GM21528 (cell line): Measurements from ENCODE around the gene PLA2G4C.
A peak's percentile ranks its signal among the peaks of the same experiment; 100 is the strongest.

Experiments used
- ATAC-seq: cut with Tn5 transposase; IDR thresholded peaks from one replicate; pipeline ENCODE4 v1.9.1; 2021; ENCODE audit warnings: mild to moderate bottlenecking, moderate library complexity; ENCODE audit not compliant: unreplicated experiment, low FRiP score

Gene PLA2G4C

GRCh38 chr19:48110350-48110966 lies at the start of gene PLA2G4C:
TSS of gene PLA2G4C (minus strand) at chr19:48110817. CDS start at chr19:48106529, 4,288 bp downstream.
- peak; percentile 67 for ATAC-seq

GRCh38 chr19:48158210-48158790 lies 47.7 kb upstream of the PLA2G4C start:
- no peak for ATAC-seq

GRCh38 chr19:48154003-48154402 lies 43.4 kb upstream of the PLA2G4C start:
- no peak for ATAC-seq

GRCh38 chr19:48152551-48152950 lies 41.9 kb upstream of the PLA2G4C start:
- ATAC-seq = no peak

- no peak for ATAC-seq
These were observed 38.8 kb upstream of the PLA2G4C start for GRCh38 chr19:48149430-48149829.

GRCh38 chr19:48148576-48148975 lies 38.0 kb upstream of the PLA2G4C start:
- no peak for ATAC-seq

- ATAC-seq = no peak
These were observed 37.1 kb upstream of the PLA2G4C start for GRCh38 chr19:48147597-48148175.

- ATAC-seq = no peak
These were observed 28.4 kb upstream of the PLA2G4C start for GRCh38 chr19:48139053-48139452.

- ATAC-seq = no peak
These were observed 26.8 kb upstream of the PLA2G4C start for GRCh38 chr19:48137411-48137810.

GRCh38 chr19:48136547-48136946 lies 25.9 kb upstream of the PLA2G4C start:
- no peak for ATAC-seq

- no peak for ATAC-seq
These were observed 24.8 kb upstream of the PLA2G4C start for GRCh38 chr19:48135411-48135810.

- ATAC-seq = no peak
These were observed 22.5 kb upstream of the PLA2G4C start for GRCh38 chr19:48133094-48133493.

- ATAC-seq = no peak
These were observed 16.9 kb upstream of the PLA2G4C start for GRCh38 chr19:48127561-48127960.

GRCh38 chr19:48123907-48124651 lies 13.5 kb upstream of the PLA2G4C start:
- no peak for ATAC-seq

- ATAC-seq = no peak
These were observed 11.8 kb upstream of the PLA2G4C start for GRCh38 chr19:48122421-48122820.

- no peak for ATAC-seq
These were observed 11.3 kb upstream of the PLA2G4C start for GRCh38 chr19:48121909-48122371.

- ATAC-seq = no peak
These were observed 10.4 kb upstream of the PLA2G4C start for GRCh38 chr19:48121066-48121465.

- ATAC-seq = no peak
These were observed 9.9 kb upstream of the PLA2G4C start for GRCh38 chr19:48120505-48120904.

- ATAC-seq = no peak
These were observed 7.5 kb upstream of the PLA2G4C start for GRCh38 chr19:48118131-48118517.

- no peak for ATAC-seq
These were observed 7.0 kb upstream of the PLA2G4C start for GRCh38 chr19:48117515-48118130.
